GM12874 (cell line): ENCODE measurements around the gene TCTN3.

Experiments
- CTCF ChIP-seq: IDR thresholded peaks from 2 replicates; pipeline ENCODE4 v1.5.1; 2011; ENCODE audit warnings: low read depth, mild to moderate bottlenecking, control low read depth, low read length, moderate library complexity; ENCODE audit not compliant: insufficient read depth

The TCTN3 gene

GRCh38 chr10:95697429-95697828 is 3.7 kb upstream of the TCTN3 start:
- no peak for TF ChIP-seq CTCF

- TF ChIP-seq CTCF: no peak
Measured at GRCh38 chr10:95694665-95695064, 938 bp upstream of the TCTN3 start.

GRCh38 chr10:95693071-95693667 is 558 bp downstream of the TCTN3 start:
- no peak for TF ChIP-seq CTCF

GRCh38 chr10:95691281-95691680 is 2.4 kb downstream of the TCTN3 start:
- TF ChIP-seq CTCF: no peak

- TF ChIP-seq CTCF: 0 out of 2 replicates have a peak, but pooled peaks have one; percentile 9
Measured at GRCh38 chr10:95688648-95689047, 5.1 kb downstream of the TCTN3 start.

- TF ChIP-seq CTCF: no peak
Measured at GRCh38 chr10:95683966-95684365, 9.8 kb downstream of the TCTN3 start.

- no peak for TF ChIP-seq CTCF
Measured at GRCh38 chr10:95675403-95676116, 18.2 kb downstream of the TCTN3 start.
